Breast epithelium (tissue), 4 donors: Measurements from ENCODE around the gene SNX33. TPM values are rescaled to one million over a fixed set of nuclear protein-coding genes. Genes with fewer than 3 reads are reported as not detected.
A peak's percentile ranks its signal among the peaks of the same experiment; 100 is the strongest.
"Not testable (repeated sequence)": the region's sequence is repeated elsewhere in the genome, so short reads cannot be mapped to it uniquely, and the experiment has no call there.

Experiments
- DNase-seq, 2 donors: peaks; one replicate each; pipeline ENCODE4 v3.0.0-alpha.2; 2019; ENCODE audit warnings: low spot score in 2 of 2
- H3K27ac ChIP-seq, 2 donors: fragments of 200-600 bp; sonication (generic) in 1 of 2; one replicate each; pipeline ENCODE4 v1.5.1; 2016 to 2019; ENCODE audit warnings: mild to moderate bottlenecking in 1 of 2
- H3K27me3 ChIP-seq, 2 donors: fragments of 200-600 bp; sonication (generic) in 1 of 2; one replicate each; pipeline versions ENCODE4 v1.5.1 to v1.6.0; 2017 to 2019; ENCODE audit warnings: control low read depth in 1 of 2, mild to moderate bottlenecking in 1 of 2
- H3K36me3 ChIP-seq: fragments of 200-600 bp; one replicate; pipeline ENCODE4 v1.5.1; 2019
- H3K4me1 ChIP-seq, 2 donors: fragments of 200-600 bp; sonication (generic); one replicate each; pipeline ENCODE4 v1.5.1; 2016 to 2019; ENCODE audit warnings: control low read depth in 1 of 2
- H3K4me3 ChIP-seq, 3 donors: fragments of 200-600 bp; sonication (generic); 1 replicate in 2 of 3; 2 replicates in 1 of 3; pipeline ENCODE4 v1.5.1; 2016 to 2019; ENCODE audit warnings: mild to moderate bottlenecking in 3 of 3, moderate library complexity in 2 of 3
- H3K9me3 ChIP-seq, 2 donors: fragments of 200-600 bp; sonication (generic) in 1 of 2; one replicate each; pipeline ENCODE4 v1.5.1; 2016 to 2019; ENCODE audit warnings: control low read depth in 1 of 2
- POLR2A ChIP-seq: fragments of 450-650 bp; IDR thresholded peaks from one replicate; pipeline ENCODE4 v1.6.1; 2016; ENCODE audit warnings: antibody characterized with exemption, mild to moderate bottlenecking, moderate library complexity
- POLR2AphosphoS5 ChIP-seq, 3 donors: sonication (generic); formaldehyde crosslinking; IDR thresholded peaks; one replicate each; pipeline ENCODE4 v1.6.1; 2017; ENCODE audit warnings: antibody characterized with exemption in 3 of 3
- intact Hi-C: fragments of 100-400 bp; cut with DNase I; formaldehyde crosslinking; loops from one replicate; pipeline ENCODE4 v1.15.1; 2023; ENCODE audit warnings: low total_unique reads
- total RNA-seq, 3 donors: library from RNA; depleted of rRNA; stranded (reverse); fragments of >200 nt; gene quantifications; one replicate each; pipeline ENCODE4 v1.1.0, GENCODE V29; 2016
- TF ChIP-seq, protein P1 (sequence below), 3 donors: fragments of 450-650 bp; IDR thresholded peaks; one replicate each; pipeline ENCODE4 v1.5.1; 2016 to 2017; ENCODE audit warnings: antibody characterized with exemption in 3 of 3, mild to moderate bottlenecking in 3 of 3, moderate library complexity in 3 of 3

Gene SNX33
- total RNA-seq, 3 donors from 2014 or later: 32.8 to 42.7 (median 36.3) TPM

DNA sequence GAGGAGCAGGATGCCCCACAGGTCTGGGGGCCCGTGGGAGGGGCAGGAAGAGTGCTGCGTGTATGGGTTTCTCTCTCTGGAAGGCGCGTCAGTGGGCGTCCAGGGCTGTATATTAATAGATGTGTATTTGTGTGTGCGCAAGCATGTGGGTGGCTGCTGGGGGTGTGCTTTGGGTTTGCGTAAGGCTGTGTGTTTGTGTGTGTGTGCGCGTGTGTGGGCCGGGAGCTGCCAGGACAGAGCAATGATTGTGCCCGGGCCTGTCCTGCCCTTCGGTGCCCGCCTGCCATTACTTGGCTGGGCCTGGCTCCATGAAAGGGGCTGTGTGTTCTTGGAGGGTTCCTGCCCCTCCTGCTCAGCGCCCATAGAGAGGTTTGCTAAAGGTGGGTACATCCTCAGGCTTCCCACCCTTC lies 48.6 kb downstream of the SNX33 start:
- Histone ChIP-seq H3K27me3 (no peaks in the 10 kb centered on the region), H3K4me3 (no peak overlapping the region), H3K36me3 (no peaks in the 10 kb centered on the region), H3K27ac (peak overlapping the region; percentile 57 to 66), H3K4me1 (peaks cover 7 to 29% of the 10 kb centered on the region in 2 donors), H3K9me3 (no peaks in the 10 kb centered on the region)
- peak in 1 of 3 donors; percentile 9 for TF ChIP-seq POLR2AphosphoS5 (IDR thresholded peaks at IDR 0.05)
- TF ChIP-seq, protein P1, sequence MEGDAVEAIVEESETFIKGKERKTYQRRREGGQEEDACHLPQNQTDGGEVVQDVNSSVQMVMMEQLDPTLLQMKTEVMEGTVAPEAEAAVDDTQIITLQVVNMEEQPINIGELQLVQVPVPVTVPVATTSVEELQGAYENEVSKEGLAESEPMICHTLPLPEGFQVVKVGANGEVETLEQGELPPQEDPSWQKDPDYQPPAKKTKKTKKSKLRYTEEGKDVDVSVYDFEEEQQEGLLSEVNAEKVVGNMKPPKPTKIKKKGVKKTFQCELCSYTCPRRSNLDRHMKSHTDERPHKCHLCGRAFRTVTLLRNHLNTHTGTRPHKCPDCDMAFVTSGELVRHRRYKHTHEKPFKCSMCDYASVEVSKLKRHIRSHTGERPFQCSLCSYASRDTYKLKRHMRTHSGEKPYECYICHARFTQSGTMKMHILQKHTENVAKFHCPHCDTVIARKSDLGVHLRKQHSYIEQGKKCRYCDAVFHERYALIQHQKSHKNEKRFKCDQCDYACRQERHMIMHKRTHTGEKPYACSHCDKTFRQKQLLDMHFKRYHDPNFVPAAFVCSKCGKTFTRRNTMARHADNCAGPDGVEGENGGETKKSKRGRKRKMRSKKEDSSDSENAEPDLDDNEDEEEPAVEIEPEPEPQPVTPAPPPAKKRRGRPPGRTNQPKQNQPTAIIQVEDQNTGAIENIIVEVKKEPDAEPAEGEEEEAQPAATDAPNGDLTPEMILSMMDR (IDR thresholded peaks at IDR 0.05): no peak
- DNase-seq: peak in 1 of 2 donors; percentile 73
- intact Hi-C loops: no loop called here

DNA sequence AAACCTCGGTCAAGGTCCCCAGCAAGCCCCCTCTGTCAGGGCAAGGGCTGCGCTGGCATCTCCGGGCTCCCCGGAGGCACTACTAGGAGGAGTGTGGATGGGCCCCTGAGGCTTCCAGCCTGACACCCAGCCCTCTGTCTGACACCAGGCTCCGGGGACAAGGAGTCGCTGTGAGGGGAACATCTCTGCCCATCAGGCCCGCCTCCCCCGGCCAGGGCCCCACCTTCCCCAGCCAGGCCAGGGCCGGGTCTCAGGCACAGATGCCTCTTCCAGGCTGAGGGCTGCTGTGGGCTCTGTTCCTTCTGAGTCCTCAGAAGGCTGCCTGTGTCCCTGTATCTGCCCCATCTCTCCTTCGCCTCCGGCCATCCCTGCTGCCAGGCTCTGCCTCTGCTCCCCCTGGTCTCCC lies 49.1 kb downstream of the SNX33 start:
- no peak for TF ChIP-seq POLR2AphosphoS5 (IDR thresholded peaks at IDR 0.05)
- no peak for TF ChIP-seq POLR2A
- TF ChIP-seq, protein P1 (IDR thresholded peaks at IDR 0.05): no peak
- H3K36me3 ChIP-seq: no peaks in the 10 kb centered on the region
- H3K27ac ChIP-seq: peak overlapping the region; percentile 57 to 66
- intact Hi-C loops: no loop called here
- no peak for DNase-seq
- H3K27me3 ChIP-seq: no peaks in the 10 kb centered on the region
- peaks cover 7 to 29% of the 10 kb centered on the region in 2 donors for H3K4me1 ChIP-seq
- H3K9me3 ChIP-seq: no peaks in the 10 kb centered on the region
- H3K4me3 ChIP-seq: no peak overlapping the region

DNA sequence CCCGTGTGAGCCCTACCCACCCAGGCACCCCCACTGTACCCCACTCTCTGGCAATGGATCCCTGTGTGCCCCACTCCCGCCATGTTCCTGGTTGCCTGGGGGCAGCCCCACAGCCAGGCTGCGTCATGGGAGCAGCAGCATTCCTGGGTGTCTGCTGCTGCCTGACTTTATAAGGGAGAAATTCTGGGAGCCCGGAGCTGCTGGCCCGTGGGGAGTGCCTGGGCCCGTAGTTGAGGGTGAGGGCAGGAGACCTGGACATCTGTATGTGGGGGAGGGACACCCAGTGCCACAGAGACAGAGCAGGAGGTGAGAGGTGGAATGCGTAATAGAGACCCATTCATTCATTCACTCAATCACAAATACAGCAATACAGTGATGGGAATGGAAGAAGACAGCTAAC lies 49.8 kb downstream of the SNX33 start:
- TF ChIP-seq POLR2A (no peak), POLR2AphosphoS5 (IDR thresholded peaks at IDR 0.05) (no peak)
- TF ChIP-seq, protein P1 (IDR thresholded peaks at IDR 0.05): no peak
- no peak for DNase-seq
- Histone ChIP-seq H3K36me3 (no peaks in the 10 kb centered on the region), H3K9me3 (no peaks in the 10 kb centered on the region), H3K4me3 (no peak overlapping the region), H3K4me1 (peaks cover 7 to 29% of the 10 kb centered on the region in 2 donors), H3K27ac (peak overlapping the region; percentile 57 to 66), H3K27me3 (no peaks in the 10 kb centered on the region)
- intact Hi-C loops: no loop called here

DNA sequence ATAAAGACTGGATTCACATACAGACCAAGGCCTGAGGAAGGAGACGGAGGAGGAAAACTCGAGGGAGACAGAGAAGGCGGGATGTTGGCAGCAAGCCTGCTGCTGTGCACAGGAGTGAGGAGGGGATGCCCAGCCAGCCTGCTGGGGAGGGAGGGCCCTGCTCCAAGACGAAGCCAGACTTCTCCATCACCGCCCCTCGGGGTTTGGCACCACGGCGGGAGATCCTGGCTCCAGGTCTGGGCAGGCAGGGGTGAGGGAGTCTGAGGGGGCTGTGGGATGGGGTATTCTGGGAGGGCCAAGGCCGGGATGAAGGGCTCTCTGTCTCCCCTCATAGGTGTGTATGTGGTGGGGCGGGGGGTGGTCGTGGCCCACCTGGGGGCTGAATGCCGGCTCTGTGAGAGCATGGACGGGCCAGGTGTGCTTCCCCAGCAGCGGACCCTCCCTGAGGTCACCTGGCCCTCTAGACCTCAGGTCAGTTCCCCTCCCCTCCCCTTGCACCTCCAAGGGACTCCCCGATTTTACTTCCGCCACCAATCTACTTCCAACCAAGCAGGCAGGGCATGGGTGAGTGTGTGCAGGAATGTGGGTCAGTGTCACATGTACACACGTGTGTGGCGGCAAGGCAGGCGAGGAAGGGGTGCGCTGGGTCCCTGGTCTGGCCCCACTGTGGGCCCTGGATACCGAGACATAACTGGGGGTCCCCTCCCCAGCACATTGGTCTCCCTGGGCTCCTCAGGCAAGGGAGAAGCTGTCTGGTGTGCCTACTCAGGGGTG lies 50.4 kb downstream of the SNX33 start:
- H3K27ac ChIP-seq: peak overlapping the region; percentile 35 to 57
- peaks cover 7 to 29% of the 10 kb centered on the region in 2 donors for H3K4me1 ChIP-seq
- H3K9me3 ChIP-seq, H3K27me3 ChIP-seq, H3K36me3 ChIP-seq, intact Hi-C loops, DNase-seq, H3K4me3 ChIP-seq: not testable (repeated sequence)

DNA sequence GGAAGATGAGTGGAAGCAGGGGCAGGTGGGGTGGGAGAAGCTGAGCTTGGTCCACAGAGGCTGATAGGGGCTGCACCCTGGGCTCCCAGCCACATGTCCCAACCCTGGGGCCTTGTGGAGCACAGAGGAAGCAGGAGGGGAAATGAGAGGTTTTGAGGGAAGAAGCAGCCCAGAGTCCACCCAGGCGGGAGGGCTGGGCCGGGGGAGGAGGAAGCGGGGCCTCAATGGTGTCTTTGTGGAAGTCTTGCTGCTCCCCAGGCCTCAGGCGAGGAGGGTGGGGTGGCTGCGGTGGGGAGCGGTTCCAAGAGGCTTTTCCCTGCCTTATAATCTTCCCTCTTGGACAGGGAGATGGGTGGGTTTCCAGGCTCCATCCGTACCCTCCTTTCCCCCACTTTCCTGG lies 51.8 kb downstream of the SNX33 start:
- H3K4me3 ChIP-seq, H3K27me3 ChIP-seq, intact Hi-C loops, H3K9me3 ChIP-seq, DNase-seq, H3K36me3 ChIP-seq: not testable (repeated sequence)
- Histone ChIP-seq H3K27ac (peak overlapping the region; percentile 21 to 35), H3K4me1 (peaks cover 7 to 27% of the 10 kb centered on the region in 2 donors)

DNA sequence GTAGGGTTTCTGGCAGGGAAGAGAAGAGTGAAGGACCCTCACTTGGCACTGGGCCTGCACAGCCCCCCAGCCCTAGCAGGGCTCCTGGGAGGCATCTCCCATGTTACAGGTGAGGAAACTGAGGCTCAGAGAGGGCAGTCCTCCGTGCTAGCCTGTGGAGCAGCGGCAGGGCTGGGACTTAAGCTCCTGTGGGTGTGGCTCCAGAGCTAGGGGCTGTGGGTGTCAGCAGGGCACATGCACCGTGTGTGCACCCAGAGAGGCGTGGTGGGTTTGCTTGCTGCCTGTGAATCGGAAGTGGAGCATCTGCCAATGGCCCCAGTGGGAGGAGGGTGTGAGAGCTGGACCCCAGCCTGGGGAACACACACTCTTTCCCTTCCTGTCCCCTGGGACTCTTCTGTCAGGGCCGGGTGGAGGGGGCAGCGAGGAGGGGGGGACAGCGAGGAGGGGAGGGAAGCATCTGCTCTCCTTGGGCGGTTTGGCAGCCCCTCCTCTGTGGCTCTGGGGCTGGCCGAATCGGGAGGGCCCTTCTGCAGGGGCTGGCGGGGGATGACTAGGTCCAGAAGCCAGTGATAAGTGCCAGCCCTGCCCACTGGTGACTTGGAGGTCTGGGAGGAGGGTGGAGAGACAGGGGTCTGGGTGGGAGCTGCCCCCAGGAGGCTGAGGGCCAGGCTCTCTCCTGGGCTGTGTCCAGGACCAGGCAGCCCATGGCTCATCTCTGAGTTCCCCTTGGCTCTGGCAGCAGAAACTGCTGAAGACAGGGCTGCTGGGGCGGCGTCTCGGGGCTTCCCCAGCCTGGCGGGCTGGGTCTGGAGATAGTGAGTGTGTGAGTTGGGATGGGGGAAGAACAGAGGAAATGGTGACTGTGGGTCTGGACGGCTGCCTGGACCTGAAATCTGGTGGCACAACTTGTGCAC lies 52.5 kb downstream of the SNX33 start:
- H3K9me3 ChIP-seq, H3K36me3 ChIP-seq, intact Hi-C loops, H3K27me3 ChIP-seq, DNase-seq: not testable (repeated sequence)
- H3K4me1 ChIP-seq: peaks cover 7 to 25% of the 10 kb centered on the region in 2 donors
- H3K4me3 ChIP-seq: peak overlapping the region in 1 of 3 donors; percentile 22
- H3K27ac ChIP-seq: peak overlapping the region in 1 of 2 donors; percentile 66

DNA sequence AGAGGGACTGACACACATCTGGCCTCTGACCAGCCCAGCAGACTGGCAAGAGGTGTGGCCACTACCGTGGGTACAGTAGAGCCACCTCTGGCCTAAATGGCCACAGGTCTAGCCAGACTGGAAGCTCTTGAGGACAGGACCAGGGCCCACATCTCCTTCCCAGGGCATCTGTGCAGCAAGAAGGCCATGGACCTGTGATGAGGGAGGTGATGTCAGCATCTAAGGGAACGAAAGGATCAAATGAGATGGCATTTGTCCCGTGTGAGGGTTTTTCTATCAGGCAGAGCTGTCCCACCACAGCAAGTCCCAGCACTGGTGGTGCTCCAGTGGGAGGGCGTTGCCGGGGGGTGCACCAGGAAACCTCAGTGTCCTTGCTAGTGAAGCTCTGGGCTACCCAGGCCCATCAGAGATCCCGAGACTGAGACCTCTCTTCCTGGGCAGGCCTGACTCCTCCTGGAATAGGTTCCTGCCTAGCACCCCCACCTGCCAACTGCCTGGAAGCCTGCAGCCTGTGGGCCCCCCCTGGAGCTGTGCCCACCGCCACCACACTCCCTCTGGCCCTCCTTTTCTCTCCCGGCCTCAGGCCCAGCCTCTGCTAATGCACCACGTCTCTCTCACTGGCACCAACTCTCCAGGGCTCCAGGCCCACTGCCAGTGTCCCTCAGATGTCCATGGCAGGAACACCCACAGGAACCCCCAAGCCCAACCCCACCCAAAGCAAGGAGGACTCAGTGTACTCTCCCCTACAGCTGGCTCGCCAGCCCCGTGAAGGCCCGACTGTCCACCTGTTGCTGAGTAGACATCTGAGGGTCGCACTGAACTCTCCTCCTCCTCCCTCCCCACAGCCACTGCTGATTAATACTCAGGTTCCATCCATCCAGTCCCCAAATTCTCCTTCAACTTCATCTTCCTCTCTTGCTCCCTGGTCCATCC lies 53.6 kb downstream of the SNX33 start:
- Histone ChIP-seq H3K27ac (peak overlapping the region in 1 of 2 donors; percentile 66), H3K4me1 (peaks cover 7 to 22% of the 10 kb centered on the region in 2 donors)

More for the DNA sequence above, 53.6 kb downstream of the SNX33 start:
- DNase-seq, H3K27me3 ChIP-seq, H3K4me3 ChIP-seq, H3K9me3 ChIP-seq, intact Hi-C loops, H3K36me3 ChIP-seq: not testable (repeated sequence)
